GM18526 (cell line): ENCODE measurements around the gene LCOR.

Experiments
- POLR2A ChIP-seq: IDR thresholded peaks from 3 replicates; pipeline ENCODE4 v1.6.1; 2011; ENCODE audit not compliant: insufficient read length; ENCODE audit errors: extremely low read depth

Gene LCOR

GRCh38 chr10:96902731-96903358 lies 70.7 kb downstream of the LCOR start:
- no peak for TF ChIP-seq POLR2A

GRCh38 chr10:96904648-96905047 lies 72.5 kb downstream of the LCOR start:
- TF ChIP-seq POLR2A: no peak

- no peak for TF ChIP-seq POLR2A
Observed at GRCh38 chr10:96906864-96907263, 74.8 kb downstream of the LCOR start.

GRCh38 chr10:96910488-96911395 lies 78.6 kb downstream of the LCOR start:
- no peak for TF ChIP-seq POLR2A

- no peak for TF ChIP-seq POLR2A
Observed at GRCh38 chr10:96912405-96912804, 80.3 kb downstream of the LCOR start.

GRCh38 chr10:96913906-96914305 lies 81.8 kb downstream of the LCOR start:
- TF ChIP-seq POLR2A: no peak

GRCh38 chr10:96917628-96918027 lies 85.5 kb downstream of the LCOR start:
- no peak for TF ChIP-seq POLR2A

GRCh38 chr10:96918214-96919002 lies 86.3 kb downstream of the LCOR start:
- no peak for TF ChIP-seq POLR2A

GRCh38 chr10:96919785-96920430 lies 87.8 kb downstream of the LCOR start:
- TF ChIP-seq POLR2A: no peak

GRCh38 chr10:96921655-96922054 lies 89.6 kb downstream of the LCOR start:
- no peak for TF ChIP-seq POLR2A

GRCh38 chr10:96922978-96923948 lies 91.2 kb downstream of the LCOR start:
- TF ChIP-seq POLR2A: no peak

GRCh38 chr10:96924861-96925260 lies 92.8 kb downstream of the LCOR start:
- TF ChIP-seq POLR2A: no peak

- no peak for TF ChIP-seq POLR2A
Observed at GRCh38 chr10:96930469-96930868, 98.4 kb downstream of the LCOR start.

GRCh38 chr10:96935148-96935547 lies 103.0 kb downstream of the LCOR start:
- TF ChIP-seq POLR2A: no peak
